H9 (cell line): ENCODE results near the gene ADORA3. TPM values are rescaled to one million over a fixed set of nuclear protein-coding genes. Genes with fewer than 3 reads are reported as not detected.

Source experiments
- DNase-seq: peaks from one replicate; pipeline ENCODE4 v3.0.0-alpha.2; 2017
- H2AFZ ChIP-seq: one replicate; pipeline ENCODE4 v1.6.1; 2013; ENCODE audit warnings: mild to moderate bottlenecking, low read length, control low read depth, moderate library complexity
- H2AK5ac ChIP-seq: 2 replicates; pipeline ENCODE4 v1.6.1; 2013; ENCODE audit warnings: low read length, control low read depth, mixed read lengths; ENCODE audit not compliant: insufficient read length
- H2BK120ac ChIP-seq: one replicate; pipeline ENCODE4 v1.6.1; 2013; ENCODE audit warnings: low read depth, mild to moderate bottlenecking, low read length, control low read depth, inconsistent platforms; ENCODE audit not compliant: poor library complexity, severe bottlenecking
- H2BK12ac ChIP-seq: 2 replicates; pipeline ENCODE4 v1.6.1; 2013; ENCODE audit warnings: low read length, control low read depth, mixed read lengths, low read depth; ENCODE audit not compliant: insufficient read length
- H2BK15ac ChIP-seq: 2 replicates; pipeline ENCODE4 v1.6.1; 2013; ENCODE audit warnings: low read depth, low read length, control low read depth
- H2BK20ac ChIP-seq: one replicate; pipeline ENCODE4 v1.6.1; 2013; ENCODE audit warnings: low read depth, mild to moderate bottlenecking, low read length, control low read depth, inconsistent platforms; ENCODE audit not compliant: poor library complexity, severe bottlenecking
- H2BK5ac ChIP-seq: 2 replicates; pipeline ENCODE4 v1.6.1; 2013; ENCODE audit warnings: low read length, control low read depth, mixed read lengths; ENCODE audit not compliant: insufficient read length
- H3K14ac ChIP-seq: 2 replicates; pipeline ENCODE4 v1.6.1; 2013; ENCODE audit warnings: low read length, control low read depth; ENCODE audit not compliant: insufficient read depth
- H3K18ac ChIP-seq: 2 replicates; pipeline ENCODE4 v1.6.1; 2013; ENCODE audit warnings: low read depth, mild to moderate bottlenecking, mixed read lengths, low read length, control low read depth; ENCODE audit not compliant: insufficient read length
- H3K23ac ChIP-seq: 2 replicates; pipeline ENCODE4 v1.6.1; 2013; ENCODE audit warnings: low read length, control low read depth, mixed read lengths, low read depth; ENCODE audit not compliant: insufficient read length
- H3K23me2 ChIP-seq: 2 replicates; pipeline ENCODE4 v1.6.1; 2013; ENCODE audit warnings: low read depth, mild to moderate bottlenecking, mixed read lengths, low read length, control low read depth; ENCODE audit not compliant: insufficient read length, poor library complexity, severe bottlenecking
- H3K27ac ChIP-seq: 2 replicates; pipeline ENCODE4 v1.5.1; 2013; ENCODE audit warnings: low read length, control low read depth, mixed read lengths, low read depth; ENCODE audit not compliant: insufficient read length
- H3K27me3 ChIP-seq: 2 replicates; pipeline ENCODE4 v1.6.1; 2013; ENCODE audit warnings: low read length, control low read depth, inconsistent platforms; ENCODE audit not compliant: insufficient read depth
- H3K4ac ChIP-seq: 2 replicates; pipeline ENCODE4 v1.6.1; 2013; ENCODE audit warnings: low read depth, mild to moderate bottlenecking, control low read depth, inconsistent platforms, low read length, moderate library complexity
- H3K4me1 ChIP-seq: 2 replicates; pipeline ENCODE4 v1.6.1; 2013; ENCODE audit warnings: low read length, control low read depth, inconsistent platforms; ENCODE audit not compliant: insufficient read depth
- H3K4me2 ChIP-seq: 2 replicates; pipeline ENCODE4 v1.6.1; 2013; ENCODE audit warnings: low read length, control low read depth, mixed read lengths; ENCODE audit not compliant: insufficient read length, insufficient read depth
- H3K56ac ChIP-seq: 2 replicates; pipeline ENCODE4 v1.6.1; 2013; ENCODE audit warnings: low read depth, mild to moderate bottlenecking, mixed read lengths, low read length, control low read depth; ENCODE audit not compliant: insufficient read length
- H3K79me1 ChIP-seq: 2 replicates; pipeline ENCODE4 v1.6.1; 2013; ENCODE audit warnings: low read depth, mild to moderate bottlenecking, moderate library complexity, low read length, control low read depth, inconsistent platforms; ENCODE audit not compliant: insufficient read depth, poor library complexity, severe bottlenecking
- H3K79me2 ChIP-seq: 2 replicates; pipeline ENCODE4 v1.6.1; 2013; ENCODE audit warnings: low read length, control low read depth, inconsistent platforms; ENCODE audit not compliant: insufficient read depth
- H3K9ac ChIP-seq: 2 replicates; pipeline ENCODE4 v1.6.1; 2013; ENCODE audit warnings: low read length, control low read depth, mixed read lengths; ENCODE audit not compliant: insufficient read length; ENCODE audit errors: extremely low read depth
- H3K9me3 ChIP-seq: one replicate; pipeline ENCODE4 v1.6.1; 2013; ENCODE audit warnings: low read depth, low read length, inconsistent platforms; ENCODE audit not compliant: control insufficient read depth
- H3T11ph ChIP-seq: one replicate; pipeline ENCODE4 v1.6.1; 2013; ENCODE audit warnings: mild to moderate bottlenecking, low read length, control low read depth, inconsistent platforms
- H4K20me1 ChIP-seq: one replicate; pipeline ENCODE4 v1.6.1; 2013; ENCODE audit not compliant: control insufficient read depth, insufficient read length, insufficient read depth
- H4K5ac ChIP-seq: 2 replicates; pipeline ENCODE4 v1.6.1; 2013; ENCODE audit warnings: low read depth, mild to moderate bottlenecking, mixed read lengths, low read length, control low read depth; ENCODE audit not compliant: insufficient read length
- H4K8ac ChIP-seq: replicated peaks from 2 replicates; pipeline ENCODE4 v1.6.1; 2013; ENCODE audit warnings: low read length, control low read depth, mixed read lengths, low read depth; ENCODE audit not compliant: insufficient read length
- H4K91ac ChIP-seq: 2 replicates; pipeline ENCODE4 v1.6.1; 2013; ENCODE audit warnings: low read depth, mild to moderate bottlenecking, moderate library complexity, mixed read lengths, low read length, control low read depth; ENCODE audit not compliant: insufficient read length
- H3K27ac Mint-ChIP-seq, 3 experiments: 2 replicates in 2 of 3; 3 replicates in 1 of 3; pipeline ENCODE4 v1.8.0; 2020 to 2021; ENCODE audit warnings: mixed read lengths in 3 of 3, mild to moderate bottlenecking in 1 of 3, moderate library complexity in 1 of 3
- H3K27me3 Mint-ChIP-seq: 2 replicates; pipeline ENCODE4 v1.8.0; 2021; ENCODE audit warnings: low read depth, mild to moderate bottlenecking, moderate library complexity, mixed read lengths
- H3K36me3 Mint-ChIP-seq, 3 experiments: 2 replicates in 2 of 3; 3 replicates in 1 of 3; pipeline ENCODE4 v1.8.0; 2020 to 2021; ENCODE audit warnings: low read depth in 3 of 3, mixed read lengths in 3 of 3; ENCODE audit not compliant: insufficient read depth in 1 of 3
- H3K4me1 Mint-ChIP-seq, 2 experiments: 2 replicates each; pipeline ENCODE4 v1.8.0; 2020; ENCODE audit warnings: mixed read lengths in 2 of 2
- H3K4me3 Mint-ChIP-seq, 2 experiments: 2 replicates in 1 of 2; 3 replicates in 1 of 2; pipeline ENCODE4 v1.8.0; 2020 to 2021; ENCODE audit warnings: mild to moderate bottlenecking in 2 of 2, mixed read lengths in 2 of 2, moderate library complexity in 1 of 2
- H3K9me3 Mint-ChIP-seq, 2 experiments: 2 replicates in 1 of 2; 3 replicates in 1 of 2; pipeline ENCODE4 v1.8.0; 2020; ENCODE audit warnings: mild to moderate bottlenecking in 2 of 2, mixed read lengths in 2 of 2, moderate library complexity in 1 of 2
- WGBS: extraction: QIAGEN DNeasy Blood & Tissue Kit; methylation state at CpG from one replicate; pipeline ENCODE4 v1.1.7; 2013; ENCODE audit warnings: missing lambda C conversion rate, low lambda C conversion rate, mixed read lengths; ENCODE audit not compliant: insufficient read length; ENCODE audit errors: extremely low coverage; 5-methylcytosine and 5-hydroxymethylcytosine counted together
- total RNA-seq: library from RNA; stranded (reverse); gene quantifications from 2 replicates; pipeline ENCODE4 v1.2.1, GENCODE V29; 2021
- TF ChIP-seq, protein P1 (sequence below): fragments of 200-600 bp; sonication (generic); conservative IDR thresholded peaks from 3 replicates; pipeline ENCODE4 v1.8.0; 2021; ENCODE audit warnings: antibody characterized with exemption, mild to moderate bottlenecking

ADORA3 gene
- total RNA-seq, 1 experiment from 2014 or later: not detected

DNA sequence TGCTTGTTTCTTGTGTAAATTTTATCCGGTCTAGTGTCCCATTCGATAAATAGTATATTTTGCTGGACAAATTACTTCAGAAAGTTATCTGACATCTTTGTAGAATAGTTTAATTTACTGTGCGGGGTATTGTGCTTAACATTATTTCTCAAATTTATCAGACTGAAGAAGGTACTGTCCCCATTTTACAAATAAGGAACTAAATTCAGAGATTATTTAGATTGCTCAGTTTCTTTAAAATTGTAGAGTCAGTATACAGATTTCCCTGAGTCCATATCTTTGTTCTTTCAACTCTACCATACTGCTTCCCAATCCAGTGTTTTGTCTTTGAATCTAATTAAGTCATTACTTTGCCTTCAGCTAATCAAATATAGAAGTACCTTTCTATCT, 47.8 kb downstream of the ADORA3 start:
- Histone ChIP-seq H2BK12ac (no peak overlapping the region), H3K18ac (no peak overlapping the region), H3K79me2 (no peaks in the 10 kb centered on the region), H3T11ph (no peak overlapping the region), H3K9me3 (no peaks in the 10 kb centered on the region), H4K8ac (no peak overlapping the region), H3K4me1 (no peaks in the 10 kb centered on the region), H3K23ac (no peak overlapping the region), H2AFZ (no peak overlapping the region), H3K4me2 (no peak overlapping the region), H3K9ac (no peak overlapping the region), H2BK5ac (no peak overlapping the region), H4K91ac (no peak overlapping the region), H3K14ac (no peak overlapping the region), H3K79me1 (peaks cover 3% of the 10 kb centered on the region), H2BK15ac (no peak overlapping the region), H3K27me3 (no peaks in the 10 kb centered on the region), H3K23me2 (no peaks in the 10 kb centered on the region), H4K5ac (no peak overlapping the region), H2AK5ac (no peak overlapping the region), H2BK20ac (no peak overlapping the region), H3K56ac (no peak overlapping the region), H3K27ac (no peak overlapping the region), H4K20me1 (no peaks in the 10 kb centered on the region), H3K4ac (no peak overlapping the region), H2BK120ac (no peak overlapping the region)
- no peak for DNase-seq
- H3K27me3 Mint-ChIP-seq: no peaks in the 10 kb centered on the region
- H3K36me3 Mint-ChIP-seq: peaks cover 20 to 66% (median 49%) of the 10 kb centered on the region in 3 experiments; a peak in 6 of 7 replicates
- H3K9me3 Mint-ChIP-seq: no peaks in the 10 kb centered on the region
- no peak overlapping the region for H3K27ac Mint-ChIP-seq
- TF ChIP-seq, protein P1, sequence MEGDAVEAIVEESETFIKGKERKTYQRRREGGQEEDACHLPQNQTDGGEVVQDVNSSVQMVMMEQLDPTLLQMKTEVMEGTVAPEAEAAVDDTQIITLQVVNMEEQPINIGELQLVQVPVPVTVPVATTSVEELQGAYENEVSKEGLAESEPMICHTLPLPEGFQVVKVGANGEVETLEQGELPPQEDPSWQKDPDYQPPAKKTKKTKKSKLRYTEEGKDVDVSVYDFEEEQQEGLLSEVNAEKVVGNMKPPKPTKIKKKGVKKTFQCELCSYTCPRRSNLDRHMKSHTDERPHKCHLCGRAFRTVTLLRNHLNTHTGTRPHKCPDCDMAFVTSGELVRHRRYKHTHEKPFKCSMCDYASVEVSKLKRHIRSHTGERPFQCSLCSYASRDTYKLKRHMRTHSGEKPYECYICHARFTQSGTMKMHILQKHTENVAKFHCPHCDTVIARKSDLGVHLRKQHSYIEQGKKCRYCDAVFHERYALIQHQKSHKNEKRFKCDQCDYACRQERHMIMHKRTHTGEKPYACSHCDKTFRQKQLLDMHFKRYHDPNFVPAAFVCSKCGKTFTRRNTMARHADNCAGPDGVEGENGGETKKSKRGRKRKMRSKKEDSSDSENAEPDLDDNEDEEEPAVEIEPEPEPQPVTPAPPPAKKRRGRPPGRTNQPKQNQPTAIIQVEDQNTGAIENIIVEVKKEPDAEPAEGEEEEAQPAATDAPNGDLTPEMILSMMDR: no peak
- no peak overlapping the region for H3K4me3 Mint-ChIP-seq
- H3K4me1 Mint-ChIP-seq: peaks cover 0 to 6% of the 10 kb centered on the region in 2 experiments; a peak in 2 of 4 replicates
- no CpG with 5 or more reads among the region's 3 CpGs for WGBS
